ENCODE data around the gene PIGL.

The PIGL gene

DNA sequence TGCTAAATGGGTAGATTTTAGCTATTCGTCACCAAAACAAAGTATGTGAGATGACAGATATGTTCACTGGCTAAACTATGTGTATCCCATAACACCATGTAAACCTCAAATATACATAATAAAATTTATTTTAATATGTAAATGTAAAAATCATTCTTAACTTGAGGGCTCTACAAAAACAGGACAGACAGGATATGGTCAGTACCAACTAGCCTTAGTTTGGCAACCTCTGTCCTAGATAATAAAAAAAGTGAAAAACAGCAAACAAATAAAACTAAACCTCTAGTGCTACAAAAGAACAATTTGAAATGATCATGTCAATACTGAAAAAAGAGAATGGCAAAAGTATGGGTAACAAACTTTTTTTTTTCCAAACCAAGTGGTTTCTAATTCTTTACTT lies 35.4 kb upstream of the PIGL start:
- H3K4me3 ChIP-seq (replicated peaks; ENCODE audit: insufficient read depth, low read length): no peak overlapping the region
- H3K27ac ChIP-seq (replicated peaks): no peak overlapping the region
- DNase-seq (ENCODE audit: low read depth in 1 of 2, low spot score in 1 of 2): no peak
- TF ChIP-seq POLR2AphosphoS5 (IDR thresholded peaks at IDR 0.05; ENCODE audit: low read depth) (no peak), GABPA (IDR thresholded peaks at IDR 0.05; ENCODE audit: low read depth) (no peak), SPI1 (IDR thresholded peaks at IDR 0.05; ENCODE audit: borderline replicate concordance, low read depth) (no peak)
- TF ChIP-seq, protein P1, sequence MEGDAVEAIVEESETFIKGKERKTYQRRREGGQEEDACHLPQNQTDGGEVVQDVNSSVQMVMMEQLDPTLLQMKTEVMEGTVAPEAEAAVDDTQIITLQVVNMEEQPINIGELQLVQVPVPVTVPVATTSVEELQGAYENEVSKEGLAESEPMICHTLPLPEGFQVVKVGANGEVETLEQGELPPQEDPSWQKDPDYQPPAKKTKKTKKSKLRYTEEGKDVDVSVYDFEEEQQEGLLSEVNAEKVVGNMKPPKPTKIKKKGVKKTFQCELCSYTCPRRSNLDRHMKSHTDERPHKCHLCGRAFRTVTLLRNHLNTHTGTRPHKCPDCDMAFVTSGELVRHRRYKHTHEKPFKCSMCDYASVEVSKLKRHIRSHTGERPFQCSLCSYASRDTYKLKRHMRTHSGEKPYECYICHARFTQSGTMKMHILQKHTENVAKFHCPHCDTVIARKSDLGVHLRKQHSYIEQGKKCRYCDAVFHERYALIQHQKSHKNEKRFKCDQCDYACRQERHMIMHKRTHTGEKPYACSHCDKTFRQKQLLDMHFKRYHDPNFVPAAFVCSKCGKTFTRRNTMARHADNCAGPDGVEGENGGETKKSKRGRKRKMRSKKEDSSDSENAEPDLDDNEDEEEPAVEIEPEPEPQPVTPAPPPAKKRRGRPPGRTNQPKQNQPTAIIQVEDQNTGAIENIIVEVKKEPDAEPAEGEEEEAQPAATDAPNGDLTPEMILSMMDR (IDR thresholded peaks at IDR 0.05; ENCODE audit: insufficient read depth, low read length): no peak
- TF ChIP-seq, protein P2, sequence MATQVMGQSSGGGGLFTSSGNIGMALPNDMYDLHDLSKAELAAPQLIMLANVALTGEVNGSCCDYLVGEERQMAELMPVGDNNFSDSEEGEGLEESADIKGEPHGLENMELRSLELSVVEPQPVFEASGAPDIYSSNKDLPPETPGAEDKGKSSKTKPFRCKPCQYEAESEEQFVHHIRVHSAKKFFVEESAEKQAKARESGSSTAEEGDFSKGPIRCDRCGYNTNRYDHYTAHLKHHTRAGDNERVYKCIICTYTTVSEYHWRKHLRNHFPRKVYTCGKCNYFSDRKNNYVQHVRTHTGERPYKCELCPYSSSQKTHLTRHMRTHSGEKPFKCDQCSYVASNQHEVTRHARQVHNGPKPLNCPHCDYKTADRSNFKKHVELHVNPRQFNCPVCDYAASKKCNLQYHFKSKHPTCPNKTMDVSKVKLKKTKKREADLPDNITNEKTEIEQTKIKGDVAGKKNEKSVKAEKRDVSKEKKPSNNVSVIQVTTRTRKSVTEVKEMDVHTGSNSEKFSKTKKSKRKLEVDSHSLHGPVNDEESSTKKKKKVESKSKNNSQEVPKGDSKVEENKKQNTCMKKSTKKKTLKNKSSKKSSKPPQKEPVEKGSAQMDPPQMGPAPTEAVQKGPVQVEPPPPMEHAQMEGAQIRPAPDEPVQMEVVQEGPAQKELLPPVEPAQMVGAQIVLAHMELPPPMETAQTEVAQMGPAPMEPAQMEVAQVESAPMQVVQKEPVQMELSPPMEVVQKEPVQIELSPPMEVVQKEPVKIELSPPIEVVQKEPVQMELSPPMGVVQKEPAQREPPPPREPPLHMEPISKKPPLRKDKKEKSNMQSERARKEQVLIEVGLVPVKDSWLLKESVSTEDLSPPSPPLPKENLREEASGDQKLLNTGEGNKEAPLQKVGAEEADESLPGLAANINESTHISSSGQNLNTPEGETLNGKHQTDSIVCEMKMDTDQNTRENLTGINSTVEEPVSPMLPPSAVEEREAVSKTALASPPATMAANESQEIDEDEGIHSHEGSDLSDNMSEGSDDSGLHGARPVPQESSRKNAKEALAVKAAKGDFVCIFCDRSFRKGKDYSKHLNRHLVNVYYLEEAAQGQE (IDR thresholded peaks at IDR 0.05; ENCODE audit: insufficient replicate concordance, low read depth): no peak
- no peaks in the 10 kb centered on the region for H3K27me3 ChIP-seq (ENCODE audit: insufficient read depth, poor library complexity, severe bottlenecking)

DNA sequence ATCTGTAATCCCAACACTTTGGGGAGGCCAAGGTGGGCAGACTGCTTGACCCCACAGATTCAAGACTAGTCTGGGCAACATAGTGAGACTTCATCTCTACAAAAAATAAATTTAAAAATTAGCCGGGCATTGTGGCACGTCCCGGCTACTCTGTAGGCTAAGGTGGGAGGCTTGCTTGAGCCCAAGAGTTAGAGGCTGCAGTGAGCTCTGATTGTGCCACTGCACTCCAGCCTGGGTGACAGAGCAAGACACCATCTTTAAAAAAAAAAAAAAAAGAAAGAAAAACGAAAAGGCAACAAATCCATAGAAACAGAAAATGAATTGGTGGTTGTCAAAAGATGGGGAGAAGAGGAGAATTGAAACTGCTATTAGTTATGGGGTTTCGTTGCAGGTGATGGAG lies 29.4 kb upstream of the PIGL start:
- no peak for DNase-seq (ENCODE audit: low read depth in 1 of 2, low spot score in 1 of 2)
- H3K27ac ChIP-seq (replicated peaks): no peak overlapping the region
- no peak overlapping the region for H3K4me3 ChIP-seq (replicated peaks; ENCODE audit: insufficient read depth, low read length)
- no peaks in the 10 kb centered on the region for H3K27me3 ChIP-seq (ENCODE audit: insufficient read depth, poor library complexity, severe bottlenecking)
- TF ChIP-seq POLR2AphosphoS5 (IDR thresholded peaks at IDR 0.05; ENCODE audit: low read depth): no peak
- no peak for TF ChIP-seq GABPA (IDR thresholded peaks at IDR 0.05; ENCODE audit: low read depth)
- TF ChIP-seq, protein P2 (IDR thresholded peaks at IDR 0.05; ENCODE audit: insufficient replicate concordance, low read depth): no peak
- TF ChIP-seq, protein P1 (IDR thresholded peaks at IDR 0.05; ENCODE audit: insufficient read depth, low read length): no peak
- no peak for TF ChIP-seq SPI1 (IDR thresholded peaks at IDR 0.05; ENCODE audit: borderline replicate concordance, low read depth)

DNA sequence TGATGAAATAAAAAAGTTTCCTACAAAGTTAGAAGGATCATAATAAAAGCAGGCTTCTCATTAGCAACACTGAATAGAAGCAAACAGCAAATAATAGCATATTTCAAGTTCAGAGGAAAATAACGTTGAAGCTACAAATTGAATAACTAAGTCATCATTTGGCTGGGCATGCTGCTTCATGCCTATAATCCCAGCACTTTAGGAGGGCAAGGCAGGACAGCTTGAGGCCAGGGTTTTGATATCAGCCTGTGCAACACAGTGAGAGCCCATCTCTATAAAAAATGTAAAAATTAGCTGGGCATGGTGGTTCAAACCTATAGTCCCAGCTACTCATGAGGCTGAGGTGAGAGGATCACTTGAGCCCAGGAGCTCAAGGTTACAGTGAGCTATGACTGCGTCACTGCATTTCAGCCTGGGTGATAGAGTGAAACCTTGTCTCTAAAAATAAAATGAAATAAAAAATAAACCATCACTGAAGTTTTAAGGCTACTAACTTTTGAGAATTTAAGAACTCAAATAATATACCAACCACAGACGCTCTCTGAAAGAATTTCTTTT lies 27.1 kb upstream of the PIGL start:
- TF ChIP-seq, protein P1 (IDR thresholded peaks at IDR 0.05; ENCODE audit: insufficient read depth, low read length): no peak
- TF ChIP-seq POLR2AphosphoS5 (IDR thresholded peaks at IDR 0.05; ENCODE audit: low read depth): no peak
- TF ChIP-seq SPI1 (IDR thresholded peaks at IDR 0.05; ENCODE audit: borderline replicate concordance, low read depth): no peak
- no peak for TF ChIP-seq GABPA (IDR thresholded peaks at IDR 0.05; ENCODE audit: low read depth)
- TF ChIP-seq, protein P2 (IDR thresholded peaks at IDR 0.05; ENCODE audit: insufficient replicate concordance, low read depth): no peak
- Histone ChIP-seq H3K4me3 (replicated peaks; ENCODE audit: insufficient read depth, low read length) (no peak overlapping the region), H3K27ac (replicated peaks) (no peak overlapping the region), H3K27me3 (ENCODE audit: insufficient read depth, poor library complexity, severe bottlenecking) (no peaks in the 10 kb centered on the region)
- no peak for DNase-seq (ENCODE audit: low read depth in 1 of 2, low spot score in 1 of 2)

Measured in HL-60 (cell line).